ENCODE measurements around the gene RTKN. TPM values are rescaled to one million over a fixed set of nuclear protein-coding genes. Genes with fewer than 3 reads are reported as not detected.
A peak's percentile ranks its signal among the peaks of the same experiment; 100 is the strongest.

Gene RTKN
- total RNA-seq, 1 experiment from 2014 or later = 10.5 TPM

DNA sequence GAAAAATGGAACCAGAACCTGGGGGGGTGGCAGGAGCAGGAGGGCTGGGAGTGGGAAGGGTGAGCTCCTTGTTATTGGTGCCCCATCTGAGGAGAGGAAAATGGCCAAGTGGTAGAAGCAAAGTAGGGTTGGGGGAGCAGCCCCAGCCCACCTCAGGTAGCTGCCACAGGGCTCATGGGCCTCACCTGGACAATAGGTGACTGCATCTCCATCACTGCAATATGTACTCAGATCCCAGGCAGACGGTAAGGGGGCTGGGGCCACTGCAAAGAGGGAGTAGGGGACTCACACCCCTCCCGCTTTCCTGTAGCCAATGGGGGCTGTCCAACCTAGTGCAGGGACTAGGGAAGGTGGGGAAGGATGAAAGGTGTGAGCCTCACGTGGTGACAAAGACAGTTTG lies 24.5 kb downstream of the RTKN start:
- DNase-seq (ENCODE audit: low spot score) = no peak

DNA sequence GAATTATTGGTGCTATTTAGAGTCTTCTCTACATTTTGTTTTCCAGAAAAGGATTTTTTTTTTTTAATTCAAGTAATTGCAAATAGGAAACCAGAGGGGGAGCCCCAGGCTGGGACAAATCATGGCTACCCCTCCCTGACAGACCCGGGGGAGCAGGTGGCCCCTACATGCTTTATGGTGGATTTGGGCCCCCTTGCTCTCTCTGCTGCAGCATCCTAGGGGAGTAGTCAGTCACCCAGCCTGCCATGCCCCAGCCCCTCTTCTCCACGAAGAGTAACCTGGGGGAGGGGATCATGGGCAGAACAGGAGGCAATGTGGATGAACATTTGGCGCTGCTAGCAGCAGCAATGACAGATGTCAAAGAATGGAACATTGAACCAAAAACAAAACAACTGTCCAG lies 25.0 kb downstream of the RTKN start:
- DNase-seq (ENCODE audit: low spot score) = no peak

DNA sequence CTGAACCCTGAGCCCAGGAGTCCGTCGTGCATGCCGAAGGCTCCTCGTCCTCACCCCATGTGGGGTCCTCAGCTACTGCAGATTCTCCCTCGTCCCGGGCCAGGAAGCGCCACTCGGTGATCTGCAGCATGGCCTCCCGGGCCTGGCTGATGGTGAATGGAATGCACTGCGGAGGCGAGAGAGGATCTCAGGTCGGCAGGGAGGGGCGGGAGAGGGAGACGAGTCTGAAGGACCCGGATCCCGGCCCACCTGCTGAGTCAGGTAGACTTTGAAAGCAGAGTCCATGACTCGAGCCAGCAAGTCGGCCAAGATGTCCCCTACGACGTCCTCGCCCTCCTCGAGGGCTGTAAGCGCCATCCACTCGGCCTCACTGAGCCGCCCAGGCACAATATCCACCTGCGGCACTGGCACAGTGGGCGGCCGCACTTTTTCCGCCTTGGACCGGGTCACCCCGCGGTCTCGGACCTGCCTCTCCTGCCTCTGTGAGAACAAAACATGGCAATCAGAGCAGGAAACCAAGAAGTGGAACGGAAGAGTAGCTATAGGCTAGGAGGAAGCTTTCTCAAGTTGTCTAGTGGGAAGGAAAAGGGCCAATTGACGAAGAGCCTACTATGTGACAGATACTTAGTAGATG lies 25.9 kb downstream of the RTKN start:
- DNase-seq (ENCODE audit: low spot score) = no peak

DNA sequence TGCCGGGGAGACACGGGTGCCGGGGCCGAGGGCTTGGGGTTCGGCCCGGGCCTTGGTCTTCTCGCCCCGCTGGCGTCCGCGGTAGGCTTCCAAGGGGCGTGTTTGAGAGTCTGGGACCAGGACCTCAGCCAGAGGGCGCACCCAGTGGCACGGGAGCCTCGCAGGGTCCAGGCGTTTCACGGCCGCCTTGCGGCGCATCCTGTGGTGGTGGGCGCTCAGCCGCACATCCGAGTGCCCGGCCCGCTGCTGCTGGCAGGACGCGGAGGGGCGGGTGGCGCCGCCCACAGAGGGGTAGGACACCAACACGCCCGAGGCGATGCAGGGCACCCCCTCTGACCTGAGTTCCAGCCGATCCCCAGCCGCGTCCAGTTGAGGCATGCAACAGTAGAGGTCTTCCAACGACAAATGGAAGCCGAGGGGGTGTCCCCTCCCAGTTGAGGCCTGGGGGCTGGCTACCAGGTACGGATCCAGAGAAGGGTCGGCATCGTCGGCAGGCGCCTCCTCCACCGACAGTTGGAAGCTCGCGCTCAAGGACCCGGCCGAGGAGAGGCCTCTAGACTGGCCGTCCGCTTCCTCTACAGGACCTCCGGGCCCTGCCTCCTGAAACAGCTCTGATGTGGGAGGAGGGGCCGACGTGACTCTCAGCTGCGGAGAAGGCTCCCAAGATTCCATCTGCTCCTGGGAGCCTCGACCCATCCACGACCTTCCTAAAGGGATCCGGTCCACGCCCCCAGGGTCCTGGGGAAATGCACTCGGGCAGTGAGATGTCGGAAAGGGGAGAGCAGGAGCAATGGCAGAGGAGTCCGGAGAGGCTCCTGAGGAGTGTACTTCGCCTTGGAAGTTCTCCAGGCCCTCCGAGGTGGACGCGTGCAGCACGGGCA lies 26.6 kb downstream of the RTKN start:
- no peak for DNase-seq (ENCODE audit: low spot score)

DNA sequence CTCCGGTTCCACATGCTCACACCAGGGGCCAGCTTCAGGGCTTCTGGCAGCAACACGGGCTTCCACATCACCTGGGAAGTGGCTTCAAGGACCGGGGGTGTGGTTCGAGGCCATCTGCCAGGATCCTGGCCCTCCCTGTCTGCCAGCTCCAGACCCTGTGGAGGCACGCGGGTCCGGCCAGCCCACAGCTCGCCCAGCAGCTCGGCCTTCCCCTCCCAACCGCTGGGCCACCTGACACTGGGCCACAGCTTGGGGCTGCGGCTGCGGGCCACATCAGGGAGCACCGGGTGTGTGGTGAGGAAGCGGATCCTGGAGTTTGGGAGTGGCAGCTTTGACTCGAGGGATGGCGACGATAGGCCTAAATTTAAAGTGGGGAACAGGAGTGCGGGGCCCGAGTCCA lies 27.3 kb downstream of the RTKN start:
- no peak for DNase-seq (ENCODE audit: low spot score)

DNA sequence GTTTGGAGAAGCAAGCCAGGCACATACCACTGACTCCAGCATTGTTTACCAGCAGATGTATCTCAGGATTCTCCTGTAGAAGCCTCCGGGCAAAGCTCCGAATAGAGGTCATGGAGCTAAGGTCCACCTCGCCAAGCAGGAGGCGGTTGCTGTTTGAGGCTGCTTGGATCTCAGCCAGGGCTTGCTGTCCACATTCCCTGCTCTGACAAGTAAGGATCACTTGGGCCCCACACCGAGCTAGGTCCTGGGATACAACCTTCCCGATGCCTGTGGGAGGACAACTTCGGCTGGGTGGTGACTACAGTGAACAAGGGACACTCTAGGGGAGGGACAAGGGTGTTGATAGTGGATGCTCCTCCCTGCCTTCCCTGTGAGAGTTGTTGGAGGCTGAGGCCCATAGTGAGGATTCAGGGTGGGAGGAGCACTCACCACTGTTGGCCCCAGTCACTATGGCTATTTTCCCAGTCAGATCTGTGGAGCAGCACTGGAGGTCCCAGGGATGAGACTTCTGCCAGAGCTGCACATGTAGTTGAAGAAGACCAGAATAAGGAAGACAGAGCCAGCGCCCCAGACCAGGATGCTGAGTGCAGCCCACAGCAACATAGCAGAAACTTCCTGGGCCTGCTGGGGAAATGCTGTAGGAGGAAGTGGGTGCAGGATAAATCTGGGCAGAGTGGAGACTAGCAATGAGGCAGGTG lies 28.6 kb downstream of the RTKN start:
- no peak for DNase-seq (ENCODE audit: low spot score)

DNA sequence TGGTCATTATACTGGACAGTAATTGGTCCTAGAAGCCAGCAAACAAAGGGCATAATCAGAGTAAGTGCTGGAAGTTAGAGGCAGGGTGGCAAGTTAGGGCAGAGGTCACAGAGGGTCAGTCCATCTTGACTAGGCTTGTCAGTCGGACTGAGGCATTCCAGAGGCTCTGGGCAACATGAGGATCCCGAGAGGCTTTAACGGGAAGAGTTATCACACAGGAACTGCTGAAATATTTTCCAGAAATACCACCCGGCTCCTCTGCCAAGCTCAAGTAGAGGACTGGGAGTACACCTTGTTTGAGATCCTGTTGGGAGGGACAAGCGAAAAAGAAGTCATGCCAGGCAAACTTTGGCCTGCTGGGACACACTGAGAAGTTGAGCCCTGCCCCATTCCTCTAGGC lies 34.1 kb downstream of the RTKN start:
- no peak for DNase-seq (ENCODE audit: low spot score)

DNA sequence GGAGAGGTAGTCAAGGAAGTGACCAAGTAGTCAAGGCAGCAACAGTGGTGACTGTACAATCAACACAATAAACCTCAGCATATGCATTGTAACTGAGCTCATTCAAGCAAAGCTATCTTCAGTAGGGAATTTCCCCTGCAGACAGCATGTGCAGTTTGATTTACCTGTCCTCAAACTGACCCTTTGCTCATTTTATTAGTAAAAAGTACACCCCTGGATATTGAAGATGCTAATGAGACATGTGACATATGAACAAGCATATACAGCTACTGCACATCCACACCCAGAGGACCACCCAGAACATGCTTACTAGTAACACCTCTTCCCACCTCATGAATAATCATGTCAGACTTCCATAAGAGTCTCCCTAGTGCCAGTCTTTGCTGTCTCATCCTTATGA lies 35.7 kb downstream of the RTKN start:
- DNase-seq (ENCODE audit: low spot score) = no peak

DNA sequence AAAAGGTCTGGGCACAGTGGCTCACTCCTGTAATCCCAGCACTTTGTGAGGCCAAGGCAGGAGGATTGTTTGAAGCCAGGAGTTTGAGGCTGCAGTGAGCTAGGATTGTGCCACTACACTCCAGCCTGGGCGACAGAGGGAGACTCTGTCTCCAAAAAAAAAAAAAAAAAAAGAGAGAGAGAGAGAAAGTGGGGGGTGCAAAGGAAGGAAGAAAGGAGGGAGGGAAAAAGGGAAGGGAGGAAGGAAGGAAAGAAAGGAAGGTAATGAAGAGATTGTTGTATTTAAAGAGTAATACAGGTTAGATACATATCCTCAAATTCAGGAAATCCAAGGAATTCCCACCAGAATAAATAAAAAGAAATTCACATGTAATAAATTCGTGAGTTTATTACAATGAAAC lies 39.8 kb downstream of the RTKN start:
- DNase-seq (ENCODE audit: low spot score) = no peak

DNA sequence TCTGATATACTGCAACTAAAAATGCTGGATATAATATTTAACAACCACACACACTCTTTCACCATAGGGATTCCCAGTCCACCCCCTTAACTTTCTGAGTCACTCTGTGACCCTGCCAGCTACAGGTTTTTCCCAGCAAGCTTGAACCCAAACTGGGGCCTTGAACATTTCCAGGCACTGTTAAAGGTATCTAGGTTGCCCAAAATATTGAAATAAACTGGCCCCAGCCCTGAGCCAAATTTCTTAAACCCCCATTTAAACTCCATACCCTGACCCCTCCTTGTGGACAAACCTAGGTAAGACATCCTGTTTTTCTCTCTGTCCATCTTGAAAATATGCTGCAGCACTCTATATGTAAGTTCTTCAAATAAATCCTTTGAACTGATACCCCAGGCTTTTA lies 42.0 kb downstream of the RTKN start:
- DNase-seq (ENCODE audit: low spot score) = no peak

DNA sequence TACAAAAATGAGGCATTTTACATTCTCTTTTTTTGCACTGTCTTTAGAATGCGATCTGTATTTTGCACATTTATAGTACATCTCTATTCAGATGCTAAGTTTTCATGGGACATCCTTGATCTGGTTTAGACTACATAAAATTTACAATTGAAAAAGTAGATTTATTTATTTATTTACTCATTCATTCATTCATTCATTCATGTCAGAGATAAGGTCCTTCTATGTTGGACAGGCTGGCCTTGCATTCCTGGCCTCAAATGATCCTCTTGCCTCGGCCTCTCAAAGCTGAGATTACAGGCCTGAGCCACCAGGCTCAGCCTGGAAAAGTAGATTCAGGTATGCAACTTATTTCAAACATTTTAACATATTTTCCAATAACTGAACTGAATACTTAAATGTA lies 45.6 kb downstream of the RTKN start:
- DNase-seq (ENCODE audit: low spot score) = no peak

DNA sequence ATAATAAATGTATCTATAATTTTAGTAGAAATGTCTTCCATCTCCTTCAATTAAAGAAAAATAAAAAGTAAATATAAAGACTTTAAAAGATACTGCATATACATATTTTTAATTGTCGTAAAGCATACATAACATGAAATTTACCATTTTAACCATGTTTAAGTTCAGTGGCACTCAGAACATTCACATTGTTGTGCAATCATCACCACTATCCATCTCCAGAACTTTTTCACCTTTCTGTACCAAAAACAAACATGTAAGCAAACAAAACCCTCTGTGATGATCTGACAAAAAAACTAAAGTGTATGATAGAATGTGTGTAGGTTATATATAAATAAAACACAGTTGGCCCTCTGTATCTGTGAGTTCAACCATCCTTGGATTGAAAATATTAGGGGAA lies 48.2 kb downstream of the RTKN start:
- DNase-seq (ENCODE audit: low spot score) = no peak

DNA sequence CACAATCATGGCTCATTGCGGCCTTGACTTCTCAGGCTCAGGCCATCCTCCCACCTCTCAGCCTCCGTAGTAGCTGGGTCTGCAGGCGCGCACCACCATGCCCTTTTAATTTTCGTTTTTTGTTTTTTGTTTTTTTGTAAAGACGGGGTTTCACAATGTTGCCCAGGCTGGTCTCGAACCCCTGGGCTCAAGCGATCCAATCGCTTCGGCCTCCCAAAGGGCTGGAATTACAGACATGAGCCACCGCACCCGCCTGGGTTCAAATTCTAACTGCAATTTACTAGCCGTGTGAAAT lies 49.3 kb downstream of the RTKN start:
- no peak for DNase-seq (ENCODE audit: low spot score)

DNA sequence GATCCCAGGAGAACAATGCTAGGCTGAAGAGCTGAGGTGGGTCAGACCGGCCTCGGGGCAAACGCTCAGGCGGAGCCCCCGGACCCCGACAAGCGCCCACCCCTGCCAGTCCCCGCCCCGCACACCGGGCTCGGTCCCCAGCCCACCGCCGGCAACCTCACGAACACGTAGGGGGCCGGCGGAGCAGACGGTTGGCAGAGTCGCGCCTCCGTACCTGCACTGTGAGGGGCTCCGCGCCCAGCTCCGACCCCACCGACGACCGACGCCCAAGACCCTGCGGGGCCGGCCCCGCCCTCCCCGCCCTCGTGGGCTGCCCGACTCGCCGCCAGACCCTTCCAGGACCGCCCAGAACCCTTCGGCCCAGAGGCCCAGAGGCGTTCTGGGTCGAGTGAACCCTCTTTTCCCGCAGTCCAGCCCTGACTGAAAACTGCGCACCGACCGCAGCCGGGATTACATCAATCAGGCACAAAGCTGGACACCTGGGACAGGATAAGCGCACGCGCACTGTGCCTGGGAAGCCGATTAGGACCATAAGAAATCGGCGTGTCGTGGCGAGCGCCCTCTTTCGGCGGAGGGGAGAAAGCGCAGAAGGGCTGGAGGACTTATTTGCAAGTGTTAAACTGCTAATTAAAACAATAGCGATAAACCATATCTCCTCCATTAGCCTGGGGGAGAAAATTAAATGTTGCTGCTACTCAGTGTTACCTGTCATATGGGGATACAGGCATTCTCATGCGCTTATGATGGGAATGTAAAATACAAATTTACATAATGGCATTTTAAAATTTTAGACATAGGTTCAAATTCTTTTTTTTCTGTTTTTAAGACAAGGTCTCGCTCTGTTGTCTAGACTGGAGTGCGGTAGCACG lies 49.9 kb downstream of the RTKN start:
- DNase-seq (ENCODE audit: low spot score) = peak; percentile 84

DNA sequence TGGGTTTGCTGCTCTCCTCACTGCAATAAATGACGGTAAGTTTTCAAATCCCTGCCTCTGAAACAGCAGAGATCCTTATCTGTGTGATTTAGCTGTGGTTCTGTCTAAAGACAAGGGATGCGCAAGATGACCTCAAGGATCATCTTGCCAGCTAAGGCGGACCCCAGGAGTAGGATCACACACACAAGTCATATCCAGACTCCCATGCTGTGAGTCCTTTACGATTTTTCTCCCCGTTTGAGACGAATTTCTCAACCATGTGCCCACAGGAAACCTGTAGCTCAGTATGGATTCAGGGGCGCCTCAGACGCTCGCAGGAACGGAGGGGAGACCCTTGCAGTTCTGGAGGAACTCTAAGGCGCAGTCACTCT lies 50.5 kb downstream of the RTKN start:
- no peak for DNase-seq (ENCODE audit: low spot score)

DNA sequence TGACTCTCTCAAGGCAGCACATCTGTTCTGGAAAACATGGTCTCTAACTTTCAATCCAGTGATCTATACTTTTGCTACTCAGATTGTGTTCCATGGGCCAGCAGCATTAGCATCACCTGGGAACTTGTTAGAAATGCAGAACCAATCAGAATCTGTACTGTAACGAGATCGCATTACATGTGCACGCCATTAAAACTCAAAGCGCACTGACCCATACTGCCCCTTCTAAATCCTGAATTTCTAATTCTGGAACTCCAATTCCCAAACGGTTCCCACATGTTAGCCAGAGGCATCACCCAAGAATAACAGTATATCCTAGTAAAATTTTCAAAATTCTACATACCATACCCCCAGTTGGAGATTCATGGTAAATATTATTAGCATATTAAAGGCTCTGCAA lies 51.1 kb downstream of the RTKN start:
- DNase-seq (ENCODE audit: low spot score) = no peak

DNA sequence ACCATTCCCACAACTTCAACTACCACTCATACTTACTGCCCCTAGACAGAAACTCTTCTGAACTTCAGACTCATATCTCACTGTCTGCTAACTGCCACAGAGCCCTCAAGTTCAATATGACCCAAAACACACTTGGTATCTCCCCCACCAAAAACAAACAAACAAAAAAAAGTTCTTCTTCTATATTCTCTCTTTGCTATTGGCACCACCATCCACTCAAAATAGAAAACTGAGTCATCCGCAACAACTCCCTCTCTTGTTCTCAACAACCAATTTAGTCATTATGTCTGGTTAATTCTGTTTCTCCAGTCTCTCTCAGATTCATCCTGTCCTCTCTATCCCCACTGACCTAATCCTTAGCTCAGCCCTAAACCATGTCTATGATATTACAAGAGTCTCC lies 54.4 kb downstream of the RTKN start:
- no peak for DNase-seq (ENCODE audit: low spot score)

DNA sequence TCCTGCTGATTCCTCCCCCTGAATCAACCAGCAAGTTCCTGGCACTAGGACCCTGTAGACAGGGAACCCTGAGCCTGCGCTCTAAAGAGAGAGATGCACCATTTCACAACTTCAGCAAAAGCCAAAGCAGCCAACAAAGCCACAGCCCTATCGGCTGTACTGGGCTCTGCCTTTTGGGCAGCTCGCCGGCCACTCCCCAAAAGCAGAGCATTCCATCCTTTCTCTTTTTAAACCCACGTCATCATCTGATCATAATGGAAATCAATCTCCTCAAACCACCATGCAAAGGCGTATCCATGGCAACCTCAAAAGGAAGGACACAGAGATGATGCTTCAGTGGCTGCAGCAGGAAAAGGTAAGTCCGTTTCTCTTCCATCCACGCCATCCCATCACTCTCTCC lies 56.3 kb downstream of the RTKN start:
- no peak for DNase-seq (ENCODE audit: low spot score)

DNA sequence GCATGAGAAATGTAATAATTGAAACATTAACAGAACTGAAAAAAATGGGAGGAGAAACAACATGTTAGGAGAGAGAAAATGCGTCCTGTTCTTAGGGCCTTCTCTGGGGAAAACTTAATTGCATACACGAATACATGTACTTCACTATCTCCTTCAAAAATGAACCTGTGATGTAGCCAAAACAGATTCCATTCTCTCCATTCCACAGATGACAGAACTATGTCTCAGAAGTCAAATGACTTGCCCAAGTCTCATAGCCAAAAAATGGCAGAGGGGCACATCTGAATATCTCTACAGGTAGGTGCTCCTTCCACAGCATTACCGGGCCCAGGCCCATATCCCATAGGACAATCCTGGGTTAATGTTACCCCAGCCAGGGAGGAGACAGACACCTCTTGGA lies 57.7 kb downstream of the RTKN start:
- no peak for DNase-seq (ENCODE audit: low spot score)

DNA sequence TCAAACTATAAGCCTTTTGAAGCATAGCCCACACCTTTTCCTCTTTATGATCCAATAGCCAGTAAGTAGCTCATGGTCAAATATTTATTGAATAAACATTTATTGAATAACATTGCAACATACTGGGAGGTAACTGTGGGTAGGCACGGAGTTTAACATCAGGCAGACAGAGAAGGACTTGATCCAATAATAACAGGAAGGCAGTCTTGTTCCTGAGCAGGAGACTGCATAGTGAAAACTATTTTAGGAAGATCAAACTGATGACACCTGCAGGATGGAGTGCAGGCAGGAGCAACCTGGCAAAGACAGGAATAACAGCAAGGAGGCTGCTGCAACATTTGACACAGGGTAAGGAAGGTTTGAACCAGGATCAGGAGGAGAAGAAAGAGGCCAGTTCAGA lies 58.5 kb downstream of the RTKN start:
- DNase-seq (ENCODE audit: low spot score) = no peak

DNA sequence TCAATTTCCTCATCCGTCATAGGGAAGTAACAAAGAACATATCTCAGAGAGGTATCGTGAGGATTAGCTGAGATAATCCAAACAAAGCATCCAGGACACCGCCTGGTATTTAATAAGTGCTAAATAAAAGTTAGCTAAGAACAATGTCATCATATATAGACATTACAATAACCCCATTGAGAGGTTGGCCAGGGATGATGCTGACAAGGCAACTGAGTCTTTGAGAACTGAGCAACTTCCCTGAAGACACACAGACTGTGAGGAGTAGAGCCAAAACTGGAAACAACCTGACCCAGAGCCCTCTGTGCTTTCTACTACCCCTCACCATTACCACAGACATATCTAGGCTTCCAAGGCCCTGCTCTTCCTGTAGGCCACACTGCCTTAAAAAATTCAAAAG lies 60.0 kb downstream of the RTKN start:
- no peak for DNase-seq (ENCODE audit: low spot score)

Measured in H4 (cell line).